NCI-H1092 (cell line): ENCODE results near the gene COL13A1.

Experiments
- DNase-seq: peaks from one replicate; lab custom pipeline; 2025; lab: John Stamatoyannopoulos, UW

COL13A1 gene

DNA sequence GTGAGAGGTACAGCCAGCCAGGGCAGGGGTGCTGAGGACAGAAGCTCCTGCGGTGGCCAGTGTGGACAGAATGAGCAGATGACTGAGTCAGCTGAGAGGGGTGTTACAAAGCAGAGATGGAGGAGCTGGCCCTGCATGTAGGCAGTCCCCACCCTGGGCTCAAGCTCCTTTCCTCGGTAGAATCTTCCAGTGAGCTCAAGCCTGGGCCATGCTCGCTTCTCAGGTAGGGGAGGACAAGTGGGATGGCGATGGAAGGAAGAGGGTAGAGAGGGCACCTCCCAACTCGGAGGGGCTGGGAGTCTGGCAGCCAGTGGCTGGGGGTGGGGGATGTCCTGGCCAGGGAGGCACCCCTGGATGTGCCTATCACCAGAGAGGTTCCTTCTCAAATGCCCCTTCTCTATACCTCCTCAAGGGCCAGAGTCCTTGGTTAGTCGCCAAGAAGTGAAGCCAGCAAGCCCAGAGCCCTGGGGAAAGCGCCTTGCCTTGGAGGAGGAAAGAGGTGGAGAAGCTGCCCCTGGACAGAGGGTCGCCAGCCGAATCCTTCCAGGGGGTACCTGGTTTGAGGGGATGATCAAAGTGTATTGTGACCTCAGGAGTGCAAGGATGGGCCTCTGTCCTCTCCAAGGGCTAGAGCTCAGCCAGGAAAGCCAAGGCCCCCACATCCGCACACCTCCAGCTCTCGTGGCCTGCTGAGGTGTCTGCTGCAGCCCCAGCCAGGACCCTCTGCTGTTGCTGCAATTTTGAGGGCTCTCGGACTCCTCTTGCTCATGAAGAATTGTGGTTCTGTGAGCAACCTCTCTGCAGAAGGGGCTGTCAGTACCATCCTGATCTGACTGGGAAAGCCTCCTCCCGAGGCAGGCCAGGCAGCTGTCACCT, 162.4 kb downstream of the COL13A1 start:
- DNase-seq: no peak

DNA sequence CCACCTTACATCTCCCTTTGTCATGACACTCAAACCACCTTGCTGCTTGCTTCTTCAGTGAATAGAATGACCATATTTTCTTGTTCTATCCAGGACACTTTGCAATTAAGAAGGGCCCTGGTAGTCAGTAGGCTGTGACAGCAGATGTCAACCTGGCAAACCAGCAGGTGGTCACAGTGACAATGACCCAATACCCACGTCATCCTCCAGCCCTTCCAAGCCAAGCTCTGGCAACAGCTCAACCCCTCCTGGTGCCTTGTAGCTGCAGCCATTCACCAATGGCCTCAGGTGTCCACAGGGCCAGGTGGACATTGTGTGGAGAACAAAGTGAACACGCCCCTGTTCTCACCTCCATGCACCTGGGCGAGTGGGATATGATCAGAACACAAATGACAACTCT, 163.4 kb downstream of the COL13A1 start:
- no peak for DNase-seq

DNA sequence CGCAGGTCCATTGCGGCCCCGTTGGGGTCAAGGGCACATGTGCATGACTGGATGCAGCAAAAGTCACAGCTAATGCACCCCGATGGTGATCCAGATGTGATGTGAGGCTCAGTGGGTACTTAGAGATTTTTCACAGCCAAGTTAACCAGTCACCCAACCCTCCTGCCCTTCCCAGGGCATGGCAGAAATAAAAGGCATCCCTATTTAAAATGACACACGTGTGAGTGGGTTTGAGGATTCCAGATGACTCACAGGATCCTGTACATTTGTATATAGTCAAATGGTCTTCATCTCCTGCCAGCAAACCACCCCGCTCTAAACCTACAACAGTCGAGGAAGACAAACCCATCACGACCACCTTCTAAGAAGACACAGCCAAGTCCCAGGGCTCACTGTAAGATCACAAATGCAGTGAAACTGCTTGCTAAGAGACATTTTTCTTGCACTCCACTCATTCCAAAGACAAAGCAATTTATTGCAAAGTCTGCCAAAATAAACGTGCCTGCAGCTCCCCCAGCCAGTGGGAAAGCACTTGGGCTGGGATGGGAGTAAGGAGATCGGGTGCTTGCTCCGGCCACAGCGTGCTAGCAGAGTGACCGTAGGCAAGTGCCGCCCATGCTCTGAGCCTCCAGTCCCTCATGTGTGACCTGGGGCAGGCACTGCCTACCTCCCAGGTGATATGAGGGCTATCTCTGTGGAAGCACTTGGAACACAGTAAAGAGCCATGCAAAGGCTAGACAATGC, 164.4 kb downstream of the COL13A1 start:
- no peak for DNase-seq

DNA sequence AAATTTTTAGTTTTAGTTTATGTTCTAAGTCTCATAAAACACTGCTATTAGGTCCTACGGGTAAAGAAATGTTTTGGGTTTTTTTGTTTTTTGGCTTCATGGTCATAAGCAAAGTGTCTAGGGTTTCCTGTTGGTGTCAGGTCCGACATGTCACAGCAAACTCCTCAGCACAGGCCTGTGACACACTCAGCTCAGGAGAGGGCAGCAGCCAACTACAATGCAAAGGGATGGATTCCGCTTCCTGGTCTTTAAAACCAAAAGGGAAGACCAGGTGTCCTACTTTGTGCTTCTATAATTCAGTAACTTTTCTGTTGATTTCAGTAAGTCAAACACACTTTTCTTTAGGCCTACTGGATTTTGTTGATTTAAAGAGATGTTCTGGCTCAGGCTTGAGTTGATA, 167.1 kb downstream of the COL13A1 start:
- DNase-seq: no peak

DNA sequence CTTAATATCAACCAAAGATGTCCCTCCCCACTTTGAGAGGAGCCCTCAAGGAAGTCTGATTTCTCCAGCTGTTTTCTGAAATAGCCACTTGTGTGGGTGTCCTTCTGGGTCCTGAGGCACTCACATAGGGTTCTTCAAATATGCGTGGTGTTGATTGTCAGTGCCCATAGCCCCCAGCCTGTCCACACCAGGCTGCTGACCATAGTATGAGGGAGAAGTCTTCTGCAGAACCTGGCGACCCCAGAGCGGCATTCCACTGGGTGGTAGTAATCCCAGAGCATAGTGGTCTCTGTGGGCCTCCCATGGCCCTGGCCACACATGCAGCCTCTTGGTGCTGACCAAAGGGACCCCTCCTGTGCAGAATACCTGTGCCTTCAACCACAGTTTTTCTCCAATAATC, 168.3 kb downstream of the COL13A1 start:
- DNase-seq: no peak

DNA sequence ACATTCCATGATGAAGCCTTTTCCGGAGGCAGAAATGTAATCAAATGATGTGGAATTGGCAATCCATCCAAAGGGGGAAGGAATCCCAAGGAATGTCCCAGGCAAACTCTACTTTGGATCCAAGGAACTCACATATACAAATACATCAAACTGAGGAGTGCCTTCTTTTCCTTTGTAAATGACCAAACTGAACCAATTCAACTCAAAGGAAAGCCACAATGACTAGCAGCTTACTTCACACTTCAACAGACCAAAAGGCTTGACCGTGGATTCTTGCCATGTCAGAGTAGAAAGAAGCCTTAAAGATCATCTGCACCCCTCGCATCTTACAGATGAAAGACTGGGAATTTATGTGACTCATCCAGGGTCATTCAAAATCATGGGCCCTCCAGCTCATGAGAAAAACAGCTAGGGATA, 171.3 kb downstream of the COL13A1 start:
- DNase-seq: no peak

DNA sequence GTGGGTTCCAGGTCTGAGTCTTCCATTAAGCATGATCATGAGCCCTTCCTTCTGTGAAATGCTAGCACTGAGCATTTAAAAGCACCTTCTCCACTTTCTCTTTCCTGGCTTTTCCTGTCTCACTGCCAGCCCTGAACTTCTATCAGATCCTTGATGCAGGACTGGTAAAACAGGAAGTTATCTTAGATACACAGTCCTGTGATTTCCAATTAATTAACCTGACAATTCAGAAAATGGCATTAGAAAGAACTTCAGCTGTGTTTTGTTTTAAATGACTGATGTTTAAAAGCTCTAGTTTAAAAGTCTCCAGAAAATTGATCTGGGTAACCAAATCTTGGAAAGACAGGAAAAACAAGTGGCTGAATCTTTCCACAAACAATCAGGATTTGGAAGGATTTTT, 172.0 kb downstream of the COL13A1 start:
- DNase-seq: no peak

DNA sequence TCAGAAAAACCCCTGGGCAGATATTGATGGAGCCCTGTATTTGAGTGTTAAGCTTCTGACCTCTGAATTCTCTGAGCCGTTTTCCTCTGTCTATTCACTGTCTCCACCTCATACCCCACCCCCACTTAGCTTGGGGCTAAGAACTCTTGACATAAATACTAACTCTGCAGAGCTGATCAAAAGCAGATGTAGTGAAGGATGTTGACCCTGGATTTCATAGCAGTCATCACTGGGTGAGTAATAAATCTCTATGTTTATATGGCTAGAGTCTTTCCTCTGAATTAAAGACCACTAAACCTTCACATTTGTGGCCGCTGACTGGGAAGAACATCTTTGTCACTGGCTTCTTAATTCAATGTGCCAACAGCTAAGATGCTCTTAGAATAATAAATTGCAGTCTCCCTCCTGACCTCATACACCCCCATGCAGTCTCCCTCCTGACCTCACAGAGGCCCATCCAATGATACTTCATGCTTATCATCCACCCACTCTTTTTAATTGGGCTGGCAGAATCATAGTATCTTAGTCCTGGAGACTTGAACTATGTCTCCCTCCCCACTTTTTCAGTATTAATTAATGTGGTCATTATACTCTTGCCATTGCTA, 172.9 kb downstream of the COL13A1 start:
- no peak for DNase-seq

DNA sequence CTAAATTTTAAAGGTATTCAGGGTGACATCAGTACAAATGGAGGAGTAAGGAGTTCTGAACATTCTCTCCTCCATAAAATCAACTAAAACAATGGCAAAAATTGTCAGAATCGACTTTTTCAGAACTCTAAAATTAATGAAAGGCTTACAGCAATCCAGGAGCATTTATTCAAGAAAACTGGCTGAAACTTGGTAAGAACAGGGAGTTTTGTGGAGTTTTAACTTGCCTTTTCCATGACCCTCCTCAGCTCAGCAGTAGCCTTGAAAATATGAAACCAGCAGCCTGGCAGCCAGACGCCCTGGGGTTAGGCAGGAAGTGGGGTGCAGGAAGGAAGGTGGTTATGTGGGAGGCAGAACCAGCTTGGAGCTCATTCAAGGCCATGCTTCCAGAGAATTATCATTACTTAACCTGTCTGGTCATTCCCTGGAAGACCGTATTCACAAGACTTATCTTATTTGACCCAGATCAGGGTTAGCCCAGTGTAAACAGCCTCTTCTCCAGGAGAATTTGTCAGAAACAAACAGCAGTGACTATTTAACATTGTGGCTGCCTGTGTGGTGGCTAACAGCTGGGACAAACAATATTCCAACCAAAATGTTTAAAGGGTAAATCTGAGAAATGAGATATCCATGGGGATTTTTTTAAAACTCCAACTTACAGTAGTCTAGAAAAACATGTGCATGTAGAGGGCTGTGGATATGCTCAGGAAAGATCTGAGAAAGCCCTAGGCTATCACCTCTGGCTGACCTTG, 175.3 kb downstream of the COL13A1 start:
- no peak for DNase-seq

DNA sequence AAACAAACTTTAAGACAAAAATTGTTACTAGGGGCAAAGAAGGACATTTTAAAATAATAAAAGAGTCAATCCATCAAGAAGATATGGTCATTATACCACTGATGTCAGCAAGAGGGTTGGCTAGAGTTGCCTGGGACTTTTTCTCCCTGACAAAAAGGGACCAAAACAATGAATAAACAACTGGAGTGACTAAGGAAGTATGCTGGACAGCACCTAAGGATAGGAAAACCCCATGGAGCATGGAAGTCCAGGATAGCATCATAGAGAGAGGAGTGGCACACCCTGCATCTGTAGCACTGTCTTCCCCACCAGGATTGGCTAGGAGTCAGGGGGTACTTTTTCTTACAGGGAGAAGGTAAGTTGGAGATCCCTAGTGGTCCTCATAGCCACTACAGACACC, 177.5 kb downstream of the COL13A1 start:
- DNase-seq: no peak

DNA sequence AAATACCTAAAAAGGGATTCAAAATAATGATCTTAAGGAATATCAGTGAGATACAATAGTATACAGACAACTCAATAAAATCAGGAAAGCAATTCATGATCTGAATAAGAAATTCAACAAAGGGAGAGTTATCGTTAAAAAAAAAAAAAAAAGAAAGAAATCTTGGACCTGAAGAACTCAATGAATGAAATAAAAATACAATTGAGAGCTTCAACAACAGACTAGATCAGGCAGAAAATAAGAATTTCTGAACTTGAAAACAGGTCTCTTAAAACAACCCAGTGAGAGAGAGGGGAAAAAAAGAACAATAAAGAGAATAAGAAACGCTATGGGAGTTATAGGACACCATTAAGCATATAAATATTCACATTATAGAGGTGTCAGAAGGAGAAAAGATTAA, 179.0 kb downstream of the COL13A1 start:
- DNase-seq: no peak

DNA sequence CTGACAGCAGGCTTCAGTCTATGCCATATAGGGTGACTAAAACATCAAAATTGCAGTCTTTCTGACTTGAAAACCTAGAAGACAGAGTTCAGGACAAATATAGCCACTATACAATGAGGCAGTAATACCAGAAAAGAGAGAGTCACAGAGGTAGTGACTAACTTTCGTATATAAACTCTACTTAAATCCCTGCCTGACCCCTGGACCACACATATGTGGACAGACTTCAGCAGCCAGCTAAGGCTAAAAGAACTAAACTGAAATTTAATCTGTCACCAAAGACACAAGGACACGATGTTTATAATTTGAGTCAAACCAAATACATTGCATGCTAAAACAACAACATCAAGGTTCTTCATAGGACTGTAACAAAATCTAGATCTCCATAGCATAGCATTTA, 186.4 kb downstream of the COL13A1 start:
- no peak for DNase-seq

DNA sequence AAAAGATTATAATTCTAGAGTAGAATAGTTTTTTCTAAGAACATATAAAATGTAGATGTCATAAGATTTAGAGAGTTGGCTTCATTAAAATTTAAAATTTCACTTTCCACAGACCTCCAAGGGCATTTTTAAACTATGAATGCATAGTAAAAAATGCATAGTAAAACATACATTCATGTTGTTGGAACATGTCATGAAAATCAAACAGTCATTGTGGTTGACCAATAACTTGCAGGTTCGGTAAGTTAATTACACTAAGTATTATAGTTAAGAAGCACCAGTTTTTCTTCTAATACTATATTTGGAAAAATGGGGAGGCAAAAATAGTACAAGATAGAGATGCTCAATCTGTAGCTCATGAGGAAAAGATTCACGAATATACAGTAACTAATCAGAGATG, 189.4 kb downstream of the COL13A1 start:
- no peak for DNase-seq

DNA sequence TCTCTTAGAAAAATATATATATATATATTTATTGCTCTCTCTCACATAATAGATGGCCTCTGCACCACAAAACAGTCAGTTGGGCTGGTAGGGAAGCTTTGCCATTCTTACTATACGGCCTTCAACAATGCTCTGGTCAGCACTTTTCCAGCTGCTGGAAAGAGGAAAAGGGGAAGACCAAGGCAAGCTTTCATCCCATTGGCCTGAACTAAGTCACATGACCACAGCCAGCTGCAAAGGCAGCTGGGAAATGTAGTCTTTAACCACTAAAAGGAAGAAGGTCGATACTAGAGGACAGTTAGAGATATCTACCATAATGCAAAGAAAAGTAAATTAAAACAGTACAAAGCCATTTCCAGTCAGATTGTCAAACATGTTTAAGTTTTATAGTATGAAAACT, 192.6 kb downstream of the COL13A1 start:
- no peak for DNase-seq

DNA sequence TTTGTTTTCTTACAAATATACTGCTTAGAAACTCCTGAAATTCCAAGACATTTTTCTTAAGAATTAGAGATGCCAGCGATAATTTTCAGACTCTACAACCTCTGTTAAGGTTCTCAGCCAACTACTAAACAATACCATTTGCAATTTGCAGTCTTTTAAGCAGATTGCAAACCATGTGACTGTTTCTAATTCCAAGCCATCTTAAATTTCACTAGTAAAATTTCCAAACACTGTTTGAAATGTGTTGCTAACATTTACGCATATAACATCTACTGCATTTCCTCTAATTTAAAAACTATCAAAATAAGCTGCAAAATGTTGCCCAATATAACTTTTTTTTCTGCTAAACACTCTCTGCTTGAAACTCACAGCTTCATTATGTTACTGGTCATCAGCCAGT, 194.9 kb downstream of the COL13A1 start:
- no peak for DNase-seq

DNA sequence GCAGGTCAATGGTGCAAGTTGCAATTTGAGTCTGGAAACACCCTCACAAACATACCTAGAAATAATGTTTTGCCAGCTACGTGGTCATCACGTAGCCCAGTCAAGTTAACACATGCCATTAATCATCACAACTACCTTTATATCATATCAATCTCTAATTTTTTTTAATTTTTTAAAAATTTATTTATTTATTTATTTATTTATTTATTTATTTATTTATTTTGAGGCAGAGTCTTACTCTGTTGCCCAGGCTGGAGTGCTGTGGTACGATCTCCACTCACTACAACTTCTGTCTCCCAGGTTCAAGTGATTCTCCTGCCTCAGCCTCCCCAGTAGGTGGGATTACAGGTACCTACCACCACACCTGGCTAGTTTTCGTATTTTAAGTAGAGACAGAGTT, 198.6 kb downstream of the COL13A1 start:
- DNase-seq: no peak

DNA sequence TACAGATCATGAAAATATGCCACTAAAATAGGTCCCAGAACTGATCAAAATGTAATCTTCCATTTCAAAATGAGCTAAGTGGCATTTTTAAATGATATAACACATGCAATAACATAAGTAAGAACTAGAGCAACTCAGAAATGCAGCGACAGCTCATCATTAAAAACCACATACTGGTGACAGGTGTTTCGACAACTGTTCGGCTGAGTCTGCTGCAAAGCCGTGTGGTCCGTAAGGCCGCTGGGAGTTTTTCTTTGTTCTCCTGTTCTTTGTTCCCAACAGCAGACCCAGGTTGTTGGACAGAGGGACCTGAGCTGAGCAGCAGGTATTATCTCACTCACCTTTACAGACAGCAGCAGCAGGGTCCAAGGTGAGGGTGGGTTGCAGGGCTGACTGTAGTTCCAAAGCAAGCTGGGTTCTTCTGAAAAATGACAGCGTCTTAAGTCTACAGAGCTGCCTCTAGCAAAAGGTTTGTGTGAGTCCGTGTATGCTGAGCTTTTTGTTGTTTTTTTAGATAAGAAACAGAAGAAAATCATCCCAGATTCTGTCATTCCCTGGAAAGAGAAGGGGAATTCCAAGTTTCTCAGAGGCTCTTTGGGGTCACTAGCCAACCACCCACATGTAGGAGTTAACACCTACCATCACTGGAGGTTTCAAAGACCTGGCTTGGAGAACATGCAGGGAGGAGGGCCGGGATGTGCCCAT, 205.6 kb downstream of the COL13A1 start:
- DNase-seq: no peak
